LNCaP clone FGC (cell line): ENCODE results near the gene PSME2.

ENCODE experiments used
- DNase-seq: peaks from one replicate; pipeline ENCODE4 v3.0.0-alpha.2; 2011; ENCODE audit warnings: low read depth
- H3K4me3 ChIP-seq: 2 replicates; pipeline ENCODE4 v1.5.1; 2011; ENCODE audit warnings: mild to moderate bottlenecking, low read depth, low read length, control low read depth
- TF ChIP-seq, protein P1 (sequence below): IDR thresholded peaks from 2 replicates; pipeline ENCODE4 v1.5.1; 2012; ENCODE audit warnings: mild to moderate bottlenecking; ENCODE audit not compliant: control insufficient read depth, insufficient read depth; ENCODE audit errors: extremely low read depth

PSME2 gene

DNA sequence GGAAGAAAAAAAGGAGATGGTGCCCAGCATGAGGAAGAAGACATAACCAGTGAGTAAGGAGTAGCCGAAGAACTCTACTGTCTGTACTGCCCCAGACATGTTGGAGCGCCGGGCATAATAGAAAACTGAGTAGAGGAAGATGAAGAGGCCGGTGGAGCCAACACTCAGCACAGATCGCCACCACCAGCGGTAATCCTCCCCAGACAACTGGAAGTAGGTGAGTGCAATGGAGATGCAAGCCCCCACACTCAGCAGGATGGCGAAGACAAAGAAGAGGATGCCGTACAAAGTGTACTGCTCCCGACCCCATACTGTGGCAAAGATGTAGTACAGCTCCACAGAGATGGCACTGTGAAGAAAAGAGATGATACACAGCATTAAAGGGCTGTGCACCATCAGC lies 43.0 kb upstream of the PSME2 start:
- H3K4me3 ChIP-seq: peak overlapping the region; percentile 97
- no peak for DNase-seq
- TF ChIP-seq, protein P1, sequence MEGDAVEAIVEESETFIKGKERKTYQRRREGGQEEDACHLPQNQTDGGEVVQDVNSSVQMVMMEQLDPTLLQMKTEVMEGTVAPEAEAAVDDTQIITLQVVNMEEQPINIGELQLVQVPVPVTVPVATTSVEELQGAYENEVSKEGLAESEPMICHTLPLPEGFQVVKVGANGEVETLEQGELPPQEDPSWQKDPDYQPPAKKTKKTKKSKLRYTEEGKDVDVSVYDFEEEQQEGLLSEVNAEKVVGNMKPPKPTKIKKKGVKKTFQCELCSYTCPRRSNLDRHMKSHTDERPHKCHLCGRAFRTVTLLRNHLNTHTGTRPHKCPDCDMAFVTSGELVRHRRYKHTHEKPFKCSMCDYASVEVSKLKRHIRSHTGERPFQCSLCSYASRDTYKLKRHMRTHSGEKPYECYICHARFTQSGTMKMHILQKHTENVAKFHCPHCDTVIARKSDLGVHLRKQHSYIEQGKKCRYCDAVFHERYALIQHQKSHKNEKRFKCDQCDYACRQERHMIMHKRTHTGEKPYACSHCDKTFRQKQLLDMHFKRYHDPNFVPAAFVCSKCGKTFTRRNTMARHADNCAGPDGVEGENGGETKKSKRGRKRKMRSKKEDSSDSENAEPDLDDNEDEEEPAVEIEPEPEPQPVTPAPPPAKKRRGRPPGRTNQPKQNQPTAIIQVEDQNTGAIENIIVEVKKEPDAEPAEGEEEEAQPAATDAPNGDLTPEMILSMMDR: no peak

DNA sequence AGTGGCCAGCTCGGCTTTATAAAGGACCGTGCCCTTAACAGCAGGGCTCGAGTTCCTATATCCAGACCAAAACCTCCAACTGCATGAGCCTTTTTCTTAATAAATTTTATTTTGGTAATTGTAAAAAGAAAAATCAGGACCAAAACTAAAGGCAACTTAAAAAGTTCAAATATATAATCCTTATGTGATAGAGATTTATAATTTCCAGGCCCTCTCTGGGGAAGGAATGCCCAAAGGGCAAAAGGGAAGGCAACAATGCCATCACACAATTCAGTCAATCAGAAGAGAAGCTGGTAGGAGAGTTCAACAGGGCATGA lies 42.6 kb upstream of the PSME2 start:
- no peak for DNase-seq
- TF ChIP-seq, protein P1: no peak
- peak overlapping the region; percentile 97 for H3K4me3 ChIP-seq

DNA sequence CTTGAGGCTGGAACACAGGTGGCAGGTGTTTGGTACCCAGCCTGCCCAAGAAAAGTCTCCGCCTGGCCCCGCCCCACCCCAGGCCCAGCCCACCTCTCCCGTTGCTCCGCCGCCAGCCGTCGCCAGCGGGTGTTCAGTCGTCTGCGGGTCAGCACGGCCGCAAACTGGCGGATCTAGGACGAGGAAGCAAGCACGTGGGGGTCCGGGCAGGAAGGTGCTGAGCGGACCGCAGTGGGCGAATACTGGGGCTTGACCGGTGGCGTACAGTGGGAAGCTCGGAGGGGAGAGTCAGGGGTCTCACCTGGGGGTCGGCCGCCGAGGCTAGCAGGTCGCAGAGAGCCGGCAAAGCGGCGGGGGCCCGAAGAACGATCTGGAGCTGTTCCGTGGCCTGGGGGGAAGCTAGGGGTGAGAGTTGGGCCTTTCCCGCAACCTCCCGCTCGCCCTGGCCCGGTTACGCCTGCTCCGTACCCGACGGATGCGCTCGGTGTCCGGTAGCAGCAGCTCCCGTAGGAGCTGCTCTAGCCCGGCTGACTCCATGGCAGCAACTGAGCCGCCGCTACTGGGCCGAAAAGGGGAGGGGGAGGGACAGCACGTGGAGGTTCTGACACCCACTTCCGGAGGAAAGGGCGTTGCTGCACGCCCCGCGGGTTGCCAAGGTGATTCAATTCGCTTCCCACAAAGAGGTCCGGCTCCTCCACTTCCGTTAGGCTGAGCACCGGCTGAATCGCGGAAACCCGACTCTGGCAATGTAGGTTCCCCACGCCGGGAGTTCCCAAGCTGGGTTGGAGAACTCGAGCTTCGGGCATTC lies 42.0 kb upstream of the PSME2 start, which contains the start of gene IPO4:
Gene IPO4 (minus strand): TSS at position 566 of the 808 bp plus-strand sequence. CDS start 29 bp downstream, at position 537.
- TF ChIP-seq, protein P1: no peak
- peak; percentile 97 for DNase-seq
- H3K4me3 ChIP-seq: peak within 1 kb of the TSS; percentile 97

DNA sequence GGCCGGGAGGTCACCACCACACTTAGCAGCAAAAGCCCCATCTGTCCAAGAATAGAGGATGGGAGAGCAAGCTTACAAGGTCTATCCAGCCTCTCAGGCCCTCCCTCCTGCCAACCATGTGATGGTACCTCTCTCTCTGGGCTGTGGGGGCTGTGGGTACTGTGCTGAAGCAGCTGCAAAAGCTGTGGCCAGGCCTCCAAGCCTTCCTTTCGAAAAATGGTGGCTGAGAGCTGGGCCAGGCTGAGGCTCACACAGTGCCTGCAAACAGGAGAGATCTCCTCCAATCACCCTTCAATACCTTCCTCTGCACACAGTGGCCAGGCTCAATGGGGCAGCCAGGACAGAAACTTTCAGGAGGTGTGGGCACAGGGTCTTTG lies 41.1 kb upstream of the PSME2 start:
- peak overlapping the region; percentile 97 for H3K4me3 ChIP-seq
- DNase-seq: no peak

DNA sequence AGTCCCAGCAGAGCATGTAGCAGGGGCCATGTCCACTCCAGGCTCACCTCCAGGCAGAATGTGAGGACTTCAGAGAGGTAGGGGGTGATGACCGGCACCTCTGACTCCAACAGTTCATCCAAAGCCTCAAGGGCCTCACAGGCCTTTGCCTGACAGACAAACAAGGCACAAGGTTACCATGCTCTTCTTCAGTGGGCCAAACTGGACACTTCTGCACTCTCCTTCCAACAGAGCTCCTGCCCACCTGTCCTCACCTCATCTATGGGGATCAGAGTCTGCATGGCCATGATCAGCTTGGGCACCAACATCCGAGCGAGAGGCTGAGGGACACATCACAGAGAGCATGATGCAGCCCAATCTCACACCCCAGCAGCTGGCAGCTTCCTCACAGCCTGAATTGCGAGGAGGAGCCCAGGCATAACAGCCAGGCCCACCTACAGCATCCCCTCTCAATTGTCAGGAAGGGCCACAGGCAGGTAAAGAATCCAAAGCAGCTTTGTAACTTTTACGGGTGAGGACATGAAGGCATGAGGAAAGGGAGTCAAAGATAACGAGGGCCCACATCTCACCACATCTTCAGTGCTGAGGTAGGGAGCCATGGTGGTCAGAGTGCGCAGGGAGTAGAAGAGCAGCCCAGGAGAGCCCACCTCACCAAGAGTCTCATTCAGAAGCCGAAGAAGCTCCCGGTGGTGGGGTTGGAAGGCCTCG lies 40.6 kb upstream of the PSME2 start:
- H3K4me3 ChIP-seq: no peak overlapping the region
- TF ChIP-seq, protein P1: no peak
- DNase-seq: no peak

More for the DNA sequence above, 41.1 kb upstream of the PSME2 start:
- TF ChIP-seq, protein P1: no peak

DNA sequence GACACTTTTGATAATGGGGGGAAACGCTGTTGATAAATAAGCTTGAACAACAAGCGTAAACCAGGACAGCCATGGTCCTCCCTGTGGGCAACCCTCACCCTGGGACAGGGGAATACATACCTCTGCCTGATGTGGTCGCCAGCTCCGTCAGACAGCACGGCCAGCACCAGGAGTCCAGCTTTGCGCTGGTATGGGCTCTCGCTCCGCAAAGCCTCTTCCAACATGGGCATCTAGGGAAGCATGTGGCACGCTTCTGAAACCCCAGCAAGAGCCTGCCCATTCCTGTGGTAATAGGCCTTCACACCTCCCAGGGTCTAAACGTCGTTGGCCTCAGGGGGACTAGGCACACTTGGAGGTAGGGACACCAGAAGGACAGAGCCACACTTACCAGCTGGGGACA lies 39.3 kb upstream of the PSME2 start:
- TF ChIP-seq, protein P1: no peak
- DNase-seq: no peak
- no peak overlapping the region for H3K4me3 ChIP-seq

DNA sequence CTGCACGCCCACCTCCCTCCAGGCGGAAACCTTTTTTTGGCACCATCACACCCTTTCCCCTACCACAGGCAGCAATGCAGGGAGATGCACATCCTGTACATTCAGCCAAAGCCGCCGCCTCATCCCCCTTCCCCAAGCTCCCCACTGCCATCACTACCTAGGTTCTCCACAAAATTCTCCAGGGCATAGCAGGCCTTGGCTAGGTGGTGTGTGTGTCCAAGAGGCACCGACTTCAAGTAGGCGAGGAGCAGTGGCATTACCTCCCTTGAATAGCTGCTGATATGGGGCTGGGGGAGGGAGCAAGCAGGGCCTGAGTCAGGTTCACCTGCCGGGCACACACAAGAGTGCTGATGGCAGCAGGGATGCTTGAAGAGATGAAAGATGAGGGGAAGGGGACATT lies 38.6 kb upstream of the PSME2 start:
- DNase-seq: no peak
- TF ChIP-seq, protein P1: no peak
- no peak overlapping the region for H3K4me3 ChIP-seq
